HG02885 (cell line): ENCODE results near the gene CHCT1.

Source experiments
- ATAC-seq: cut with Tn5 transposase; IDR thresholded peaks from one replicate; pipeline ENCODE4 v1.9.1; 2021; ENCODE audit warnings: mild to moderate bottlenecking; ENCODE audit not compliant: unreplicated experiment, poor library complexity

The CHCT1 gene

DNA sequence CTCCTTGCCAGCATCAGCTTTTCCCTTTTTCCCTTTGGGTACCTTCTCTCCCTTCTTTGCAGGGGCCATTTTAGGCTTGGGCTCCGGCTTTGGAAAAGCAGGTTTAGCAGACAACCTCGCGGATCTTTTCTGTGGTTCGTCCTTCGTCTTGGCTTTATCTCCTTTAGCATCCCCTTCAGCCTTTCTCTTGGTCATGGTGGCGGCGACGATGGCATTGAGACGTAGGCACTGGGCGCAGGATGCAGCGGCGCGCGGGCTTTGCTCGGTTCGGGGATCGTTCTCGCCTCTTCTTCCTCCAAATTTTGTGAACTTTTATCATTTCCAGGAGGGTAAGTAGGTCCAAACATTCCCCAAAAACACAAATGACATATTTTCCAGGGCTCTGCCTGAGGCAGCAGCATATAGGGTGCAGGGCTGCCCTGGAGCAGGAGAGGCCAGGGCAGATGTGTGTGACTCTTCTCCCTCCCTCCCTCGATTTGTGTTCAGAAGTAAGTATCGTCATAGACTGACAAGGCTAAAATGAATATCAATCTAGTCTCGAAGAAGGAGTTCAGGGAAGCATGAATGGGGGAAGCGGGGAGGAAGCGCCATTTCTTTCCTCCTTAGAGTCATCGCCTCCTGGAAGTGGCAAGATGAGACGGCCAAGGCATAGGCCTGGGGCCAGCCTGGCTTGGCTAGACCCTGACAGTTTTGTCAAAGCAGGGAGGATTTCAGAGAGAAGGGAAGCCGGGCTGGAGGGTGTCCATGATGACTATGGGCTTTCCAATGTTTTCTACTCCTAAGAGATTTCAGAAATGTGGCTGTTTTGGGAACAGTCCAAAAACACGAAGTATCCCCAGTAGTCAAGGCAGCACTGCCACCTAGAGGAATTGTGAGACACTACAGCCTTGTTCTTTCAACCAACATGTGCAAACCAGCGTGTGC, 13.2 kb downstream of the CHCT1 start:
- ATAC-seq: no peak

DNA sequence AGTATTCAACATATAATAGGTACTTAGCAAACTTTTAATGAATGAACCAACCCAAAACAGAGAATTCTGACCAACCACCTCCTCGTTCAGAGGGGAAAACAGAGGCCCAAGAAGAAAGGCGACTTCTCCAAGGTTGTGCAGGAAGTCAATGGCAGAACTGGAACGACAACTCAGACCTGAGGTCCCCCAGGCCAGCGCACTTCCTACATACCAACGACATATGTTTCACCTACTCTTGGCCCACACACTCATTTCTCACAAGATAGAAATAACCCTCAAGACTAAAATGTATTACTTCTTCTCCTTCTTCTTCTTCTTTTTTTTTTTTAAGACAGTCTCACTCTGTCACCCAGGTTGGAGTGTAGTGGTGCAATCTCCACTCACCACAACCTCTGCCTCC, 14.4 kb downstream of the CHCT1 start:
- no peak for ATAC-seq

DNA sequence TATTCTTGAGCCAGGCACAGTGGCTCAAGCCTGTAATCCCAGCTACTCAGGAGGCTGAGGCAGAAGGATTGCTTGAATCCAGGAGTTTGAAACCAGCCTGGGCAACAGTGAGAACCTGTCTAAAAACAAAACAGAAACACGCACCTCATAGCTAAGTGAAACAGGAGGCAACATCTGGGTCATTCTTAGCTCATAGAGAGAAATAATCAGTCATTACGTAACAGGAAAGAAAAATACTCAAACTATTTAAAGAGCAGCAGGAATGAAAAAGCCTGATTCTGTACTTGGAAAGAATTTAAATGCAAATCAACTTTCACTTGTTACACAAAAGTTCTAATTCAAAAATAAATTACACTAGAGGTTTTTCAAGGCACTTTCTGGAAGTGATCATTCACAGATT, 17.2 kb downstream of the CHCT1 start:
- ATAC-seq: no peak

DNA sequence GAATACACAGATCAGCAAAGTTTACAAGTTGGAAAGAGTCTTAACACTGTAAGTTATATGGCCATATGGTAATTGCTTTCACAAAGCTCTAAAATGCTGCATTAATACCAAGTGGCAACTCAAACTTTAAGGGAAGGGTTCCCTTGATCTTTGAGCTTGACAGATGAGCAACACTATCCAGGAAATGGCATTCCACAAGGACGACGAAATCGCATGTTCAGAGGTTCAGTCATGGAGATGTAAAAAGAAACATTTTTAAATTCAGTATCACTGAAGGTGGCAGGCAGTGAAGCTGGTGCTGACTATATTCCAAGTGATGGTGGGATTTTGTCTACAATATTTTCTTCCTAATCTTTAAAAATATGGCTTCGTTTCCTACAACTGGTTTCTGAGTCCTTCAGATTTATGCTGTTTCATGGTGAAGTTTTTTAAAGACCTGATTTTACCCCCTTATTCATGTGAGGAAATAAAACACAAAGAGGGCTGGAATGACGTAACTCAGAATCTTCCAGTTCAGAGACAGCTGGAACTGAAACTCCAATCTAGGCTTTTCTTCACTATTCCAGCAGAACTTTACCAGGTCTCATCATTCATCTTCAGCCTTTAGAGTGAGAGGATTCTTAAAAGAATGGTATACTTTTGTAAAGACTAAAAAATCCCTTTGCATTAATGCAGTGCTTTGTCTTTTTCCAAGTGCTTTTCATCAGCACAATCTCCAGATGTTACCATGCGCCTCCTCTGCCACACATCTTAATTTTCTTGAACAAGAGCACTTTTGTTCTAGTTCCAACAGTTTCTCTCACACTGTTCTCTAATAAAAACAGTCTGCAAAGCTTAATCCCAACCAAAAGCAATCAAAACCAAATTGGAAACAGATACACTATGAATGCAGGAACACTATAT, 20.2 kb downstream of the CHCT1 start:
- ATAC-seq: no peak

- no peak for ATAC-seq
These were observed 21.4 kb downstream of the CHCT1 start for GRCh38 chr17:60443713-60444112.

DNA sequence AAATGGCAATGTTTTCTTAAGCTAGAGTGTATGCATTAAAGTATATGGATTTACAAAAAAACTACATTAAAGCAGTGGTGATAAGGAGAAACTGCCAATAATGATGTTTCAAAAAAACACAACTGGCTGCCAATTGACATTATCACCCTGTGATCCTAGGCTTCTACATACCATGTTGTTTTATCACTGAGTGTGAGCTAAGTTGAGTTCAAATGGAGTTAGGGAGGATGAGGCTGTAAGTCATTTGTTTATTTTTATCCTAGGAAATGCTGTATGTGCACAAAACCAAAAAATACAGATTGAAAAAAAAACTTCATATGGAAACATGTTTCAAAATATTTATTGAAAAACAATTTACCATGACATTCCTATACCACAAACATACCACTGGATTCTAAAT, 22.9 kb downstream of the CHCT1 start:
- ATAC-seq: no peak

- ATAC-seq: no peak
These were observed 25.1 kb downstream of the CHCT1 start for GRCh38 chr17:60447375-60447774.

DNA sequence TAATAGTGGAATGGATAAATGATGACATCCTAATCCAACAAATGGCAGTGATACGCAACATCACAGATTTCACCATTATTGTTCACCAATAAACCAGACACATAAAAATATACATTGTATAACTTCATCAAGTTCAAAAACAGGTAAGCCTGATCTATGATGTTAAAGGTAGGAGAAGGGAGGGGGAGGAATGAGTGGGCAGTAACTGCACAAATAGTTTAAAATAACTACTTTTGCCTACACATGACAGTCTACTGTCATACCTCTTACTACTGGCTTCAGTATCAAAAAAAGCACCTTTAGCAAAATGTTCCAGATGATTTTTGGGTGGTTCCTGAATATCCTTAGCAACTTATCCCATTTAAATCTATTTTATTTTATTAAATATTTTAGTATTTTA, 28.8 kb downstream of the CHCT1 start:
- no peak for ATAC-seq

DNA sequence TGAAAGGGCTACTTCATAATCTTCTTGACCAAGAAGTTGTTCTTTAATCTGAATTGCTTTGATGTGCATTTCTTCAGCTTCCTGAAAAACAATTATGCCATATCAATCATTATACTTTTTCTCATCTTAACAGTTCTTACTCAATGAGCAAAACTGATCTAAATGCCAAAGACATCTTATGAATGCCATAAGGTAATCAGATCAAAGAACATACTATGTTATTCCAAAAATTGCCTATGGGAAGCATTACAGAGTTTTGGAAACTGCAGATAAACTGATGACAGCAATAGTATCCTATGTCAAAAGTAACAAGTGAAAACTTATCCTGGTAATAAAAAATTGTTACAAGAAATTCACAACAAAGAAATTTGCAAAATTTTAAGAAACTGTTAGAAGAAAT, 29.7 kb downstream of the CHCT1 start:
- no peak for ATAC-seq

DNA sequence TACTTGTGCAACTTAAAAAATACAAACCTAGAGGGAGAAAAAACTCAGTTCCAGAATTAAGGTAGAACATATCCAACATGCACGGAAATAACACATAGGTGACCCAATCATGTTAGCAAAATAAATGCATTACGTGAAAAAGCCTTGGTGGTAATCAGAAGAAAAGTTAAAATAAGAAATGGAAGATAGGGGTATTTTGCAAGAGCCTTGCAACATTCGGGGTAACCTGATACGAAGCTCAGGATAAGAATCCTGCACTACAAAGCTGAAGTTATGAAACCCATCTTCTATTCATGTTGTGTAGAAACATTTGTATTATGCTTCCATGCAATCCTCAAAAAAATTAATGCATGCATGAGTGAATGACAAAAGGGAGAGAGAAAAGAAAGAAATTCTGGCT, 33.1 kb downstream of the CHCT1 start:
- no peak for ATAC-seq

- ATAC-seq: no peak
These were observed 34.9 kb downstream of the CHCT1 start for GRCh38 chr17:60457148-60457547.

DNA sequence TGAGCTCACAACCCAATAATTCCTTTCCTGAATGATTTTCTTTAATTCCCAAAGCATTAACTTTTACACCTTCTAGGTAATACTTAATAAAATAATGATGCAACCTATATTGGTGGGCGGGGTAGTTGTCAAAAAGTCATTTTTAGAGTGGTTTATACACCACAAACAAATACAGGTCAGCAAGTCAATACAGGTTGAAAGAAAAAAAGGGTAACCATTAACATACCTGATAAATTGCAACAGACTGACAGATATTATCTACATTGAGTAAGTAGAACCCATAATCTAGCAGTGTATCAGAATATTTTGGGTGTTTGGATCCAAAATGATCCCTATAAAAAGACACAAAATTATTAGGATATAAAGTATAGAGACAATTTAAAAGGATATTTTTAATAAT, 39.3 kb downstream of the CHCT1 start:
- no peak for ATAC-seq

- ATAC-seq: no peak
These were observed 41.0 kb downstream of the CHCT1 start for GRCh38 chr17:60463157-60463835.

DNA sequence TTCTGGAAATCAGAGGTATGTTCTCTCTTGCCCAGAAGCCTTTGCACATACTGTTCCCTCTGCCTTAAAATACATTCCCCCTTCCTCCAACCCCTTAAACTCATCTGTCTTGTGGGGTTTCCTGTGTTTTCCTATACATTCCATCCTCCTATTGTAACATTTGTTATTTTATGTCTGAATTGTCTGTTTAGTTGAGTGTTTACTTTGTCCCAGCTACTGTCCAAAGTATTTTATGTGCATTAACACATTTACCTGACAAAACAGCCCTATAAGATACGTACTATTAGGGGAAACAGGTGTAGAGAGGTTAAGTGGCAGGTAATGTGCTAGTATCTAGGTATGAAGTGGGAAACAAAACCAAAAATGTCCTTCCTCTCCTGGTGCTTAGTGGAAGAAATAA, 42.1 kb downstream of the CHCT1 start:
- no peak for ATAC-seq

GRCh38 chr17:60468371-60468770, 46.1 kb downstream of the CHCT1 start:
- no peak for ATAC-seq

DNA sequence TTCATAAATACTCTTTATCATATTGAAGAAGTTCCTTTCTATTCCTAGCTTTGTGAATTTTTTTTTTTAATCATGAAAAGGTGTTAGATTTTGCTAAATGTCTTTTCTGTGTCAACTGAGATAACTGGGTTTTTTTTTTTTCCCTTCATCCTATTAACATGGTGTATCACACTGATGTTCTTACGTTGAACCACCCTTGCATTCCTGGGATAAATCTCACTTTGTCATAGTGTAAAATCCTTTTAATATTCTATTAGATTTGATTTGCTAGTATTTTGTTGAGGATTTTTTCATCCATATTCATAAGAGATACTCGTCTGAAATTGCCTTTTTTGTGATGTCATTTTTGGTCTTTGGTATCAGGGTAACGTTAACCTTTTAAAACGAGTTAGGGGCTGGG, 49.2 kb downstream of the CHCT1 start:
- no peak for ATAC-seq

- ATAC-seq: no peak
These were observed 50.2 kb downstream of the CHCT1 start for GRCh38 chr17:60472449-60472848.

DNA sequence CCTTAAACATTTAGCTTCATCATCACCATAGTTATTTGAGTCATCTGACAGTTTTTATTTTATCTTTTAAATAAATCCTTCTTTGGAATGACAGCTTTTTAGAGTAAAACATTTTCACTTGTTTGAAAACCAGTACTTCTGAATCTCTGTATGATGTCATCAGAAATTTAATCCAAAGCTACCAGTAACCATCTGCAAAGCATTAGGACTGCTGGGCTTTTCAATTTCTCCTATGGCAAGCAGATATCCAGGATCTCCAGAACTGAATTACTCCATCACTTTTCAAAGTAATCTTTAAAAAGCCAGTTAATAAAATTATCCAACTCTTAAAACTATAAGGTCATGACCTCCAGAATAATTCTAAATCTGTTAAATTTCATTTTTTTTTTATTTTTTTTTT, 51.5 kb downstream of the CHCT1 start:
- no peak for ATAC-seq
